ENCODE data around the gene YIPF6. TPM values are rescaled to one million over a fixed set of nuclear protein-coding genes. Genes with fewer than 3 reads are reported as not detected.

Gene YIPF6
- total RNA-seq, 2 experiments from 2014 or later, result 8.2 to 18.1 TPM

DNA sequence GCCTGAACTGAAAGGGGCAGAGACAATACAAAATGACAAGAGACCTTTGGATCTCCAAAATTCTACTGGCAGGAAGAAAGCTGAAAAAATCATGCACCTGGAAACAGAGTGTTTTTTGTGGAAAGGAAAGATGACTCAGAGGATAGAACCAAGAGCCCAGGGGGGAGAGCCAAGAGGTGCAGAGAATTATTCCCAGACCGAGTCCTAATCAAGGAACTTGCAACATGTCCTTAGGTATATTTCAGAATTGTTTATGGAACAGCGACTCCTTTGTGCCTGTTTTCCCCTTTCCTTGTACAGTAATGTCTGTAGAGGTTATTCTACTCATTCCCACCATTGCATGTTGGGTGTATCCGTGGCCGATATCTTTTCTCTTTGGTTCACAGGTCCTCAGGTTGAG lies 71.7 kb downstream of the YIPF6 start:
- Mint-ChIP-seq H3K36me3 (ENCODE audit: low read depth) (peaks cover 6% of the 10 kb centered on the region), H3K4me3 (no peak overlapping the region), H3K27ac (no peak overlapping the region), H3K27me3 (no peaks in the 10 kb centered on the region), H3K4me1 (peaks cover 44% of the 10 kb centered on the region), H3K9me3 (ENCODE audit: low read depth) (peaks cover 2% of the 10 kb centered on the region)
- no peak for ATAC-seq
- intact Hi-C loops (cut with DNase I, micrococcal nuclease), result no loop called here
- no peak for DNase-seq
- POLR2A ChIA-PET, result no interaction called here
- CTCF ChIA-PET, result no interaction called here

DNA sequence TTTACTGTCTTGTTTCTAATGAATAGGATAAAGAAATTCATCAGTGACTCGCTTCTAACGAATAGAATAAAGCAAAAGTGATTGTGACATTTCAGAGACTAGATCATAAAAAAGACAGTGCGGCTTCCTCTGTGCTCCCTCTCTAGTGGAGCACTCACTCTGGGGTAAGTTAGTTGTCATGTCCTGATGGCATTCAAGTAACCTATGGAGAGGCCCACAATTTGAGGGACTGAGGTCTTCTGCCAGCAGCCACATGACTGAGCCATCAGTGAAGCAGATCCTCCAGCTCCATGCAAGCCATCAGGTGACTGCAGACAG lies 72.4 kb downstream of the YIPF6 start:
- no peak overlapping the region for H3K27ac Mint-ChIP-seq

DNA sequence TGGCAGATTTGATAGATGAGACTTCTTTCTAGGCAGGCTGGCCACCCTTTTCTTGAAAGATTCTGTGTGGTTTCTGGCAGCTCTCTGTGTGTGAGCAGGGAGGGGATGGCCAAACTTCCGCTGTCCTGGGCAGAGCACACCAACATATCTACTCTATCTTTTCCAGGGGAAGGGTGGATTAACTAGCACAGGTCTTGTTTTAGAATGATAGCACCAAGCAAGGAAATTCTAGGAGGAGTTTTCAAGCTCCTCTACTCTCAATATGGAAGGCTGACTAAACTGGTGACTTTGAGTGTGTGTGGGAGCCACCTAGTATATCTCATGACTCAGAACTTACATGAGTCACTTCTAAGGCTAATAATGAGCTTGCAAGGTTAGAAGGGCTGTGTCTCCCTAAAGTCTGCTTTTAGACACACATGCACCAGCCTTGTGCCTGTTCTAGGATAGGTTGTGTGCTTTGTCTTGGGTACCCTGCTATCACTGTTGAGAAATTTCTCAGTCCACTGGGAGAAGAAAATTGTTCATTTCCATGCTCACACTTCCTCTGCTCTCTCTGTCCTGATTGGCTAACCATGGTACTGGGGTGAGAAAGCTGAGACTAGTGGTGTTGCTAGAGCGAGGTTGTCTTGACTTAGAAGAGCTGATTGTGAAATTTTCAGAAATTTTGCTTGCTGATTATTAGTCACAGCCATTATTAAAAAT lies 72.9 kb downstream of the YIPF6 start:
- Mint-ChIP-seq H3K4me1 (peaks cover 44% of the 10 kb centered on the region), H3K27ac (no peak overlapping the region), H3K36me3 (ENCODE audit: low read depth) (peaks cover 5% of the 10 kb centered on the region), H3K4me3 (no peak overlapping the region), H3K27me3 (no peaks in the 10 kb centered on the region), H3K9me3 (ENCODE audit: low read depth) (peaks cover 2% of the 10 kb centered on the region)
- ATAC-seq (peak; percentile 83), DNase-seq (peak; percentile 25)
- ChIA-PET CTCF (no interaction called here), POLR2A (no interaction called here)
- intact Hi-C loops (cut with DNase I, micrococcal nuclease), result loop anchor here in 1 of 2 experiments (1.0 kb wide), 2 partner anchors 67 to 178 kb away; no protein-coding TSS in a partner anchor

More for the DNA sequence above, 72.4 kb downstream of the YIPF6 start:
- CTCF ChIA-PET, result no interaction called here
- intact Hi-C loops (cut with DNase I, micrococcal nuclease), result loop anchor here in 1 of 2 experiments (1.0 kb wide), 2 partner anchors 67 to 178 kb away; no protein-coding TSS in a partner anchor
- Mint-ChIP-seq H3K4me1 (peaks cover 44% of the 10 kb centered on the region), H3K27me3 (no peaks in the 10 kb centered on the region), H3K4me3 (no peak overlapping the region), H3K9me3 (ENCODE audit: low read depth) (peaks cover 2% of the 10 kb centered on the region), H3K36me3 (ENCODE audit: low read depth) (peaks cover 6% of the 10 kb centered on the region)
- POLR2A ChIA-PET, result no interaction called here
- DNase-seq (no peak), ATAC-seq (peak; percentile 42)

DNA sequence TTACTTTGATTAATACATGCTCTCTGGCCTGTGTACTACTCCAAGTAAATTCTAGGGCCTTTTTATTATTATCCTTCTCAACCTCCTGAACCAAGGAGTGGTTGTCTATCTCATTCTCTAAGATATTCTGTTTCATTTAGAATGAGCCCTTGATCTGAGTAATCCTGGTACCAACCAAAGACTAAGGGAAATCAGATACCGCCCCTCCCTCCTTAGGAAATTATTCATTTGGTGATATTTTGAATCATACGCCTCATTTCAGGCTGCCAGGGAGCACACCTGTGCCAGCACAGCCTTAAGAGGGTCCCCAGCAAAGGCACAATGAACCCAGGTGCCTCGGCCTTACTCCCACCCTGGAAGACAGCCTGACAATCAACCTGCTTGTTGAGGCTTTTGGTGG lies 75.4 kb downstream of the YIPF6 start:
- CTCF ChIA-PET, result no interaction called here
- no peaks in the 10 kb centered on the region for H3K27me3 Mint-ChIP-seq
- peaks cover 4% of the 10 kb centered on the region for H3K9me3 Mint-ChIP-seq (ENCODE audit: low read depth)
- intact Hi-C loops (cut with DNase I, micrococcal nuclease), result loop anchor here in 1 of 2 experiments (2.0 kb wide), 1 partner anchor 69 kb away; no protein-coding TSS in a partner anchor
- ATAC-seq, result peak; percentile 45
- H3K36me3 Mint-ChIP-seq (ENCODE audit: low read depth), result peaks cover 5% of the 10 kb centered on the region
- DNase-seq, result peak; percentile 11
- H3K27ac Mint-ChIP-seq, result no peak overlapping the region
- POLR2A ChIA-PET, result no interaction called here
- no peak overlapping the region for H3K4me3 Mint-ChIP-seq
- H3K4me1 Mint-ChIP-seq, result peaks cover 32% of the 10 kb centered on the region

DNA sequence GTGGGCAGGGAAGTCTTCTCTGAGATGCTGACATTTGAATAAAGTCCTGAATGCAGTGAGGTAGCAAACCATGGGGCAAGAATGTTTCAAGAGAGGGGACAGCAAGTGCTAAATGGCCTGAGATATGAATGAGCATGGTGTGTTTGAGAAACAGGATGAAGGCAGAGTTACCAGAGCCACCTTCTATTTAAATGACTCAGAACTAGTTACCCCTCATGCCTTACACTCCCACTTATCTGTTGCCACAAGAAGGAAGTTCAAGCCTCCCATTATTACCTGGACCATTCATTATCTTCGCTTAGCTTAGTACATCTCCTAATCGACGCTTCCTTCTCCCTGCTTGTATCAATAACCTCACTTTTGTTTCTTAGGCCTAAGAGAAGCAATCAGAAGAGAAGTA lies 81.0 kb downstream of the YIPF6 start:
- peaks cover 5% of the 10 kb centered on the region for H3K36me3 Mint-ChIP-seq (ENCODE audit: low read depth)
- peaks cover 2% of the 10 kb centered on the region for H3K4me1 Mint-ChIP-seq
- peaks cover 4% of the 10 kb centered on the region for H3K9me3 Mint-ChIP-seq (ENCODE audit: low read depth)
- no peak for DNase-seq
- ChIA-PET POLR2A (no interaction called here), CTCF (no interaction called here)
- H3K27me3 Mint-ChIP-seq, result no peaks in the 10 kb centered on the region
- intact Hi-C loops (cut with DNase I, micrococcal nuclease), result no loop called here
- no peak overlapping the region for H3K27ac Mint-ChIP-seq
- H3K4me3 Mint-ChIP-seq, result no peak overlapping the region
- ATAC-seq, result no peak

DNA sequence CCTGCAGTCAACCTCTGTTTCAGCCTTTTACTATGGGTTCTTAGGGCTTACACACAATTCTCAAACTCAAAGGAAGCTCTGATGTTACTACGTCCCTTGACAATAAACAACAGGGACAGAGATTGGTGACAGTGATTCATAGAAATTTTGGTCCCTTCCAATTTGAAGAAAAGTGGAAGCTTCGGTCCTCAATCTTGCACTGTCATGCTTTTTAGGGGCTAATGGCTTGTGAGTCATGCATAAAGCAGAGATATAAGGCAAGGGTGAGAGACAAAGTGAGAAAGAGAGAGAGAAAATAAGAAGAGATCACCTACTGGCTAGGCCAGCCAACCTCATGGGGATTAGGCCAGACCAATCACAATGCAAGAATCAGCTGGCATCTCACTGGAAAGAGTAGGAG lies 85.4 kb downstream of the YIPF6 start:
- intact Hi-C loops (cut with DNase I, micrococcal nuclease), result no loop called here
- Mint-ChIP-seq H3K27me3 (no peaks in the 10 kb centered on the region), H3K4me1 (no peaks in the 10 kb centered on the region), H3K36me3 (ENCODE audit: low read depth) (peaks cover 4% of the 10 kb centered on the region), H3K27ac (no peak overlapping the region), H3K4me3 (no peak overlapping the region), H3K9me3 (ENCODE audit: low read depth) (peaks cover 4% of the 10 kb centered on the region)
- CTCF ChIA-PET, result interaction anchor here (0.7 kb wide), 1 partner anchor 485 kb away, joined by 4 read pairs; no protein-coding TSS in a partner anchor
- no peak for DNase-seq
- no peak for ATAC-seq
- POLR2A ChIA-PET, result no interaction called here

Other genes with a start within 250 kb of the YIPF6 start
- under 1 TPM; 0.04 to 0.07 TPM for gene OPHN1, start 65.6 kb upstream of the YIPF6 start, total RNA-seq
- gene STARD8, start 148.6 kb downstream of the YIPF6 start, total RNA-seq, result under 1 TPM; 0.07 to 0.11 TPM

Data from activated CD4-positive, alpha-beta T cell treated with anti-CD3 and anti-CD28 coated beads for 36 hours (primary cell).